AG20443 (cell line): ENCODE data around the gene USP4.

Source experiments
- DNase-seq: peaks from one replicate; pipeline ENCODE4 v3.0.0; 2012; ENCODE audit warnings: low spot score, mixed read lengths

USP4 gene

DNA sequence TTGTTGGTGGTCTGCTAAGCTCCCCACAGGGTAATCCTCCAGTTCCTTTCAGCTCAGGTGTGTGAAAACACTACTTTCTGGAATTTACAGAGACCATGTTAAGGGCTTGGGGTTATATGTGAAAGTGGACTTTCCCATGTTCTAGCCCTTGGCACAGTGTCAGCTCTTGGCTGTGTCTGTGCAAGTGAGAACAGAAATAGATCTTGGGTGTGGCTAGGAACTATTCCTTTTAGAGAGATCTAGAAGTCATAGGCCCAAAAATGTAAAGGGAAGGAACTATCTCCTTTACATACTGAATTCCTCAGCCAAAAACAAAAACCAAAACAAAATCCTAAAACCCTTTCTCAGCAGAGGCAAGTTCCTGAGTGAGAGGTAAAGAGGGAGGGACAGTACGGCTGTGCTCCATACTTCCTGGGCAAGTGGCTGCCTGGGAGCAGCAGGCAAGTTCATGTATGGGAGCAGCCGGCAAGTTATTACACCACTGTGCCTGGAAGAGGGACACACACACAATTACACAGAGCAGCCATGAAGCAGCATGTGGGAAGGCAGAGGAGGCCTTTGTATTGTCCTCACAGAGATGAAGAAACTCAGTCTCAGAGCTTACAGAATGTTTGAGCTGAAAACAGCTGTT is 43.0 kb downstream of the USP4 start:
- DNase-seq, result peak; percentile 47

DNA sequence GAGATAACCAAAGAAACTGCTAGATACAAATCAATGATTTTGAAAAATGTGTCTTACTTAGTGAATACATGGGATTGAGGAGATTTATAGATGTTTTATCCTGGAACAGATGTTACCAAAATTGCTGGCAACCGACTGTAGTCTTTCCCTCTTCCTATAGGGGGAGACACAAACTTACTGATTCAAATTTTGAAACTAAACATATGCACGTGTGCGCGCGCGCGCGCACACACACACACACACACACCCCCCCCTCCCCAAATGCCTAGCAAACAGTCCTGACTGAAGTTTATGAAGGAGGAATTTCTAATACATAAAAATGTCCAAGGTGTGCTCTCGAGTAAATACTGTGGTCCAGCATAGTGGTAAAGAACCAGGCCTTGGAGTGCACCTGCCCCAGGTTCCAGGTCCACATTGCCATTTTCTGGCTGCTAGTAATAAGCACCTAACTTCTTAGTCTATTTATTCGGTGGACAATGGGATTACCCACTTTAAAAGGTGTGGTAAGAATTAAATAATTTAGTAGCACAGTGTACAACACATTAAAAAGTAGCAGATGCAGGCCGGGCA is 44.3 kb downstream of the USP4 start:
- peak; percentile 57 for DNase-seq

DNA sequence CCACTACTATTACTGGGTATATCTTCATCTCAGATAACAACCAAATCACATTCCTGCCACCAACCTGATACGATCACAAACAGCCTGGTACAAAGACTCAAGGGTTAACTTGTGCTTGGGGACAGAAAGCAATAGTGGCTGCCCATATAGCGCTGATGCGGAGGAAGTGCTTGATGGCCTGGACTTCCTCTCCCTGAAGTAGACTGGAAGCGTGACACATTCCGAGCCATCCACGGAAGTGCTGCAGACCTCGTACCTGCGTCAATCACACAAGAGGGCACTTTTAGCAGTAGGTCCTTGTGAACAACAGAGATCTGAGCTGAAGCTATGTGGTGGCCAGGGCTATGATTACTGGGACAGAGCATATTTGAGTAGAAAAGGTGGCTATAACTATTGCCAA is 45.5 kb downstream of the USP4 start:
- DNase-seq, result no peak

DNA sequence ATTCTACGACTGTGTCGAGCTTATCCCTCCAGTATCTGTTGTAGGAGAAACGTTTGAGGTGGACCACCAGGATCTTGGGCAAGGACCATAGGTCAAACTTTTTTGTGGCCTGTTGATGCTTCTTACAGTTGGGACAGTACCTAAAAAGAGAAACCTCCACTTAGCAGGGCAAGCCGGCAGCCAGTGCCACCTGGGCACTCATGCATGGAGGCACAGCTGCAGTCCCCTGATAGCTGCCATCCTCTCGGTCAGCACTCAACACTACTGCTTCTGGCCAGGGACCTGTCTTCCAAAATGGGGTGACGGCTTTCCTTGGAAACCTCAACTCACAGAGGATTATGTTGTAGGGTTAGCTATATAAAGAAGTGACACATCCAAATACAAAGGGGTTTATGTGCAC is 55.9 kb downstream of the USP4 start:
- no peak for DNase-seq

DNA sequence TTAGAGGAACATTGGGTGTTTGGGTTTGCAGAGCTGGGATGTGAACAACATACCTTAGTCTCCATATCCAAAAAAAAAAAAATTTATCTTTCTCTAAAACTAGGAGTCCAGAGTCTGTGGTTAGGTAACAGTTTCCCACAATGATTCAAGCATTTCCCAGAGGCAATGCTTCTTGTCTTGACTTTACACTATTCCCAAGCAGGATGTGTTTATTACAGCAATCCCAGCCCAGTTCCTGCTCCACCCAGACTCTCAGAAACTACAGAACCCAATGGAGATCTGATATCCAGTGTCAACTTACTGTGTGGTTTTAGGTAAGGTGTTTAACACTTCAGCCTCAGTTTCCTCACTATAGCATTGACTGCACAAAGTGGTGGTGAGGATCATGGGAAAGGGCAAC is 60.5 kb downstream of the USP4 start:
- peak; percentile 66 for DNase-seq

DNA sequence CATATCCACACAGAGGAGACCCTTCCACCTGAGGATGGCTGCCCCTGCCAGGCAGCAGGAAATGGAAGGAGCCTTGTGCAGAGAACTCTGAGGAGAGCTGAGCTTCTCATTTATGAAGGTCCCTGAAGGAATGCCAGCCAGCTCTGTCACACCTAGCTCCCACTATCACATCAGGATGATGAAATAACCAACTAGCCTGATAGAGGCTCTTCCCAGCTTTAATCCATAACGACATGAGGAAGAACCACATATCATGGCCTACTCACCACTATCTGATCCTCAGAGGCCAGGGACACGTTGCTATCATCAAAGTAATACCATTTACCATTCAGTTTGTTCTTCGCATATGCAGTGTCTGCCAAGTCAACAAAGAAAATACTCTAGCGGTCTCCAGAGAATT is 61.3 kb downstream of the USP4 start:
- DNase-seq, result no peak

DNA sequence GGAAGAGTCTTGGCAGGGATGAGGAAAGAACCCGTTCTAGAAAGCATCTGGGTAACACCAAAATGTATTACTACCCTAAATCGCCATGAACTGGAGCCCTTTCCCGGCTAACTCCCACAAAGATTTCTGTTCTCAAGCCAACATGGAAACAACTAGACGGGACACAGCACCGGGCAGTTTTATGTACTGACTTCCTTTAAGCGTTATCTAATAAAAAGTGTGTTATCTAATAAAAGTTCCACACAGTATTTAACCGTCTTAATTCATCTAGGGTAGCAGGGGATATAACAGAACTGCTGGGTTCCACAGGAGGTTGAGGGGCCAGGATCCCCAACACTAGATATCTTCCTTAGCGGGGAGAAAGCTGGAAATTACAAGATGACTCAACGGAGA is 62.5 kb downstream of the USP4 start:
- DNase-seq, result no peak

DNA sequence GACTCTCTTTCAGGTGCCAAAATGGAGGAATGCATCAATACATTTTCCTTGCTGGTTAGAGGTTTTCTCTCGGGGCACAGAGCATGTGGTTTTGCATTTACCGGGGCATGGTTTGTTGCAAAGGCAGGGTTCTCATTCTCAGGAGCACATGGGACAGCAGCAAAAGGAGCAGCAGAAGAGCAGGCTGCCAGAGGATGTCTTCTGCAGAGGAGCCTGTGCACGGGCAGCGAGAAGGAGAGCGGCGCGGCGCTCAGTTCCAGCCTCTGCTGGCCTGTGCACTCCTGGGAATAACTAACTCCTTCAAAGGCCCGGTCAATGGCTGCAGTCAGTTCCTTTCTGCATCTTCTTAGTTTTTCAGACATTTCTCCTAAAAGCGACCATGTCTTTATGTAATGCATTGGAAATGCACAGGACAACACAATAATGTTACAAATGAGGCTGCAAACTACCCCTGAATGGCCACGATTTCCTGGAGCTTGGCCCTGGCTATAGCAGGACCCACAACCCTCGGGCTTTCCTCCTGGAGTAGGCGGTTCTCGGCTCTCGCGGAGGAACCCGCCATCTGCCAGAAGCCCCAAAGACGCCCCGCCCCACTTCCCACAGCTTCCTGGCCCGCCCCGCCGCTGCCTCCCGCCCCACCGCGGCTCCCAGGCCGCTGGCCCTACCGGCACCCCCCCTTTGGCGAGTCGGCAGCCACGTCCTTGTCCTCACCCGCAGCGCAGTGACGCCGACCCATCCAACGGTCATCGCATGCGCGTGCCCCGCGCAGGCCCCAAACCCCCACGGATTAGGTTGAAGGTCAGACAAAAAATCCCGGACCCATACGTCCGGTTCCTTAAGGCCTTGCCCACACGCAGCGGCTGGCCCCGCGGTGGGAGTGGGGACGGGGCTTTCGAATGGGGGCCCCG is 63.1 kb downstream of the USP4 start, which contains the start of gene C3orf62:
Gene C3orf62 (minus strand): TSS at position 758 of the 908 bp plus-strand sequence. CDS start 360 bp downstream, at position 398.
- DNase-seq, result peak; percentile 95

DNA sequence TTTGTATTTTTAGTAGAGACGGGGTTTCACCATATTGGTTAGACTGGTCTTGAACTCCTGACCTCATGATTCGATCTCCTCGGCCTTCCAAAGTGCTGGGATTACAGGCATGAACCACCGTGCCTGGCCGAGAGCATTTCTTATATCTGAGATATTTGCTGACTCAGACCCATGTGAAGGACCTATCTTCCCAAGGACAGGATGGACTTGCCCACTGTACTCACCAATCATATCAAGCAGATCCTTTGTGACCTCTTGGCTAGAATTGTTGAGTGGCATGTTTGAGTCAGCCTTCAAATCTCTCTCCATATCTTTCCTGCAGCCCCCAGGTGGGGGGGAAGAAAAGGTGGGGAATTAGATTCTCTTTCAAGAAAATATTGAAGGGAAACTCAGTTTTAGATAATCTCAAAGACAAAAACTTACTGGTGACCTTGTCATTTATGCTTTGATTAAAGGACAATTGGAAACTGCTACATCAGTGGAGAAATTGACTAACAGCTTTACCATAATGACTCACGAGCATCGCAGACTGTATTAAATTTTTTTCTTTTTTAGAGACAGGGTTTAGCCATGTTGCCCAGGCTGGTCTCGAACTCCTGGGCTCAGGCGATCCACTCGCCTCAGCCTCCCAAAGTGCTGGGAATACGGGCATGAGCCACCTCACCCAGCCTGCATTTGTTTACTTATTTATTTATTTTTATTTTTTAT is 65.9 kb downstream of the USP4 start:
- no peak for DNase-seq

DNA sequence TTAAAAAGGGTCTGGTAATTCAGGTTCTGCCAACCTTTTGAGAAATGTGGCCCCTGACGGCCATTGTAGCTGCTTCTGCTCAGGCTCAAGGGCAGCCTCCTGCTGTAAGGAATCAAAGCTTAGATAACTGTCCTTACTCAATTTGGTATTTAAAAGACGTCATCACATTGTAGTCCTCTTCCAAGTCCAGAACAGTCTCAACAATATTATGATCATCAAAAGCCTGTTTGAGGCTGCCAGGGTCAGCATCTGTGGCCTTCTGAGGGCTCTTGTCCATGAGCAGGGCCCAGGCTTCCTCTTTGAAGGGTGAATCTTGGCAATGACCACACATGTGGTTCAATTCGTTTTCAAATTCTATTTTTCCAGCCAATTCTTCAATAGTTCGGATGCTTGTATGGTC is 68.8 kb downstream of the USP4 start:
- DNase-seq, result no peak

DNA sequence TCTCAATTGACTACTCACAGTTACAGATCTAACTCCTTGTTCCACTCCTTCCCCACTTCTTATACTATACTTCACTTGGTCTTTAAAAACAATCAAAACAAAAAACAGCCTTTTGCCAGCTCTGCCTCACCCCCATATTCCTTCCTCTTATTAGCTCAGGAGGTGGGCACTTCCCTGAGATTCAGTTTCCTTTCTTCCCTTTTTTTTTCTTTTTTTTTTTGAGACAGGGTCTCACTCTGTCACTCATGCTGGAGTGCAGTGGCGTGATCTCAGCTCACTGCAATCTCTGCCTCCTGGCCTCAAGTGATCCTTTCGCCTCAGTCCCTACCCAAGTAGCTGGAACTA is 69.7 kb downstream of the USP4 start:
- DNase-seq, result no peak

DNA sequence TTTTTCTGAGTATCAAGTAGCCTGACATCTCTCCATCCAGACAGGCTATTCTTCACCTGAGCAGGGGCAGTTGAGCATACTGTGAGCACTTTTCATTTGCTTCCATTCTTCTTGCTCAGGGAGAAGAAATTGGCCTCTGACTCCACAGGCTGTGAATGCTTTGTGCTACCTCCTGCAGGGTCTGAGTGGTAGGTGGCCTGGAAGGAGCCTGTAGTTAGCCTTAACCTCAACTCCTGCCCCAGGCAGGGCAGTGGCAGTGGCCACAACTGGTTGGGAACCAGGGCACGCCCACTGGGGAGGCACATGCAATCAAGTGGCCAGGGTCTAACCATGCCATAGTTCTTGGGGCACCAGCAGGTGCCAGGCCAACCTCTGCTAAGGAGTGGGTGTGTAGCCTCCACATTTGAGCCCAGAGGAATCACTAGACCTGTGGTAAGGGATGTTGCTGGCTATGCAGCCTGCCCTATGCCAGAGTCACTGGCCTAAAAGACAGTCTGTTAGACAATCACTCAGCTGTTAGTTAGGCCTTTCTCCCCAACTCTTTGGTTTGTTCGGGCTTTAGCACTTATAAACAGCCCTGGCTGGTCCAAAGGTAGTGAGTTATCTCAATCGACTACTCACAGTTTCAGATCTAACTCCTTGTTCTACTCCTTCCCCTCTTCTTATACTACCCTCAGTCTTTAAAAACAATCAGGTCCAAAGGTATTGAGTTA is 70.3 kb downstream of the USP4 start:
- no peak for DNase-seq

DNA sequence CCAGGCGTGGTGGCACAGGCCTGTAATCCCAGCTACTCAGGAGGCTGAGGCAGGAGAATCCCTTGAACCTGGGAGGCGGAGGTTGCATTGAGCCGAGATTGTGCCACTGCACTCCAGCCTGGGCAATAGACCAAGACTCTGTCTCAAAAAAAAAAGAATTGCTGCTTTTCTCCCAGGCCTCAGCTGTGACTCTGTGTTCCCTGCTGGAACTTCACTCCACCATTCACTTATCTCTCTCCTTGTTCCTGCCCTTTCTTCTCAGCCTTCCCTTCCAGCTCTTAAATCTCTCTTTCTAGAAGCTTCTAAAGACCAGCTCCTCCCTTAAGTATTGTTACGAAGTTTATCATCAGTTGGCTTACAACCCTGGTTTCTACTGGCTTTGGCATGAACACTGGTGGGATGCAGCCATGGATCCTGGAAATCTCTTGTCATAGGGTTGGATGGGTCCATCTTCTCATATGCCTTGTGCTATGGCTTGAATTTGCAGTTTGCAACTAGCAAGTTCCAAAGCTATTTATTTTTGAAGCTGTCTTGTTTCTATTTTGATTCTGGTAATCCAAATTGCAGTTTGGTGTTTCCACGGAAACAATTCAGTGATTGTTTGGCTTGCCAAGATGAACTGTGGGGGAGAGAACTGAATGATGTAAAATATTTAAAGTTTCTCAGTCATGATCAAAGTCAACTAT is 73.3 kb downstream of the USP4 start:
- no peak for DNase-seq

DNA sequence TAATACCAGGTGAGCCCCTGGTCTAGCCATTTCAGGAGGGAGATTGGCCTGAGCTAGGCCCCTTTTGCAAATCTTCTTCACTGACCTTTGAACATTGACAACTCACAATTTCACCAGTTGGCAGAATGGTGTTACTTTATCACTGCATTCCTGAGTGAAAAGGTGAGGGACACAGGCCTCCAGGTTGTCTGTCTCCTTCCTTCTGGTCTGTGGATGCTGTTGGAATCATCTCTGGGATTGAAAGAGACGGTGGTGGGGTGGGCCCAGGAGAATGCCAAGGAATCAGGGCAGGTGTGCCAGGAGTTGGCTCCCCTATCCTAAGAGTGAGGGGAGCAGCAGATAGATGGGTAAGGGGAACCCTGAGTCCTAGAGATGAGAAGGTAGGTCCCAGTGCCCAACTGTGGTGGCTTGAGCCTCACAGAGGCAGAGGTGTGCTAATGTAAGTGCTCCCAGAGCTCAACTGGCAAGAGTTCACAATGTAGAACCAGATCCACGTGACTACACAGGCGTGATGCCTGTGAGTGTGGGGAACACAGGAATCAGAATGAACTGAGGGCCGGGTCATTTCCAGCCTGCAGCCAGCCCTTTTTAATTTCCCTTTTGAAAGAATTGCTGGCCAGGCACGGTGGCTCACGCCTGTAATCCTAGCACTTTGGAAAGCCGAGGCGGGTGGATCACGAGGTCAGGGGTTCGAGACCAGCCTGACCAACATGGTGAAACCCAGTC is 74.0 kb downstream of the USP4 start:
- DNase-seq, result no peak

DNA sequence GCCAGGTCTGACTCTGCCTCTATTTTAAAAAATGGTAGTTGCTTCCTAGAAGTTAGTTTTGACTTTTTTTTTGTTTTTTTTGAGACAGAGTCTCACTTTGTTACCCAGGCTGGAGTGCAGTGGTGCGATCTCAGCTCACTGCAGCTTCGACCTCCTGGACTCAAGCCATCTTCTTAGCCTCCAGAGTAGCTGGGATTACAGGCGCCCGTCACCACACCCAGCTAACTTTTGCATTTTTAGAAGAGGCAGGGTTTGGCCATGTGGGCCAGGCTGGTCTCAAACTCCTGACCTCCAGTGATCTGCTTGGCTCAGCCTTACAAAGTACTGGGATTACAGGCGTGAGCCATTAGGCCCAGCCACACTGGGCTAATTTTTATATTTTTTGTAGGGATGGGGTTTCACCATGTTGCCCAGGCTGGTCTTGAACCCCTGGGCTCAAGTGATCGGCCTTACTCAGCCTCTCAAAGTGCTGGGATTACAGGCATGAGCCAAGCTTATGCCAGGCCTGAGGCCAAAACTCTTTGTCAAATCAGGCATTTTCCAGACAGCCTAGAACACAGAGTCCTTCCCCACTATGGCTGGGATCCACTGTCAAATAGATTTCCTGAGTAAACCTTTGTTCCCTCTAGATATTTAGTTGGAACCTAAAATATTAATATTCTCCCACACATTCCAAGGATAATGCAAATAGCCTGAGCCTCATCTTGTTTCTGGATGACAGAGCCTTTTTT is 76.5 kb downstream of the USP4 start:
- DNase-seq, result no peak

DNA sequence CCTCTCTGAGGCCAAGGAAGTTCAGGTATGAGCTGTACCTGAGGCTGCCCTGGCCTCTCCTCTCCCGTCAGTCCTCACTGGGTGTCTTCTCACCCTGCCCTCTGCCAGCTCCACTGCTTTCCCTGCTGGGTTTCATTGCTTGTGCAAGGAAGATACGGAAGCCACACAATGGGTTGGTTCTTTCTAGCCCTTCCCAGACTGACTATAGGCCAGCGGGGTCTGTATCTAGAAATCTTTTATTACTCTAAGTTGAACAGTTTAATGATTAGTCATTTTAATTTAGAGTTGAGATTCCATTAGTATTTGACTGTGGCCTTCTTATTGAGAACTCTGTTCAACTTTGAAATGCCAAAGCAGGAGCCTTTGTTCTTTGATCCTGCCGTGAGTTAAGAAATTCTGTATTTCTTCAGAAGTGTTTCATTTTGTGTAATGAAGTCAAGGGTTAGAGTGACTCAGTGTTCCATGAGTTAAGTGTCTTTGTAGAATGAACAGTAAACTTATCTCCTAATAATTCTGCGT is 79.0 kb downstream of the USP4 start:
- no peak for DNase-seq

DNA sequence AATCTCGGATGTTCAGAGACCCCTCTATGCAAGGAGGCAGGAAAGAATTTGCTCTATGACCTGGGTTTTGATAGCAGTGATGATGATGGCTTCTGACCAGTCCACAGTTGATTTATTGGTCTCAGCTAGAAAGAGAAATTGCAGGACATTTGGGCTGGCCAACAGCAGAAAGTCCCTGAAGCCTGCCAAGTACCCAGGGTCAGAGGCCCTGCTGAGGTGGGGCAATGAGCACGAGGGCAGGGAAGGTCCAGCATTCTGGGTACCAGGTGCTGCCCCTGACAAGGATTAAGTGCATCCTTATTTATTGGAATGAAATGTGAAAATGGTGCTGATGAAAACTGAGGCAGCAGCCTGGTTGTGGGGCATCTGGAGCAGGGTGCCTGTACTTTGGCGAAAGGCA is 82.7 kb downstream of the USP4 start:
- DNase-seq, result no peak

DNA sequence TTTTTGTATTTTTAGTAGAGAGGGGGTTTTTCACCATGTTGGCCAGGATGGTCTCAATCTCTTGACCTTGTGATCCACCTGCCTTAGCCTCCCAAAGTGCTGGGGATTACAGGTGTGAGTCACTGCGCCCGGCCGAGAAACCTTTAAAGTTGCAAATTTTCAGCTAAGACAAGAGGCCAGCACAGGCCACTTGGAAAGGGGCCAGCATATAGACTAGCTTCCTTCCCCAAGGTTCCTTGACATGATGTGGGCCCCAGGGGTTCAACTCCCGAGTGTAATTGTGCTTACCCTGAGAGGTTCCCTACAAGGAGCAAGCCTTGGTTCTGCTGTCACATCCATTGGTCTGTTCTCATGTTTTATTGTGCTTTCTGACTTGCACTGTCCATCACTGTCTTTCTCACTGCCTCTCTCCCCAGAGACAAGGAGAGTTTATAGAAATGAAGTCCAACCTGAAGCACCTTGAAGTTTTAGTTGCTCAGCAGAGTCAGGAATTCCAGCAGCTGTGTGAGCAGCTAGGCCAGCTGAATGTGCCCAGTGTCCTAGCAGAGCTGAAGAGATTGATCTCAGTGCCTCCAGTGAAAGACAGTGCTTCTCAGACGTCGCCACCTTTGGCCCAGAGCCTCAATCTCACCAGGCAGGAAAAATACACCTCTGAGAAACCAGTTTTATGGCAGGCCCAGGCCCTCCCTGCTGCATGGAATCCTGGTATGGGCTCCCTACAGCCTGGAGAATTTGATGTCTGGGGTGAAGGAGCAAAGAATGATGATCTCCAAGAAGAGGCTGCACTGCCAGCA is 83.9 kb downstream of the USP4 start:
- no peak for DNase-seq

DNA sequence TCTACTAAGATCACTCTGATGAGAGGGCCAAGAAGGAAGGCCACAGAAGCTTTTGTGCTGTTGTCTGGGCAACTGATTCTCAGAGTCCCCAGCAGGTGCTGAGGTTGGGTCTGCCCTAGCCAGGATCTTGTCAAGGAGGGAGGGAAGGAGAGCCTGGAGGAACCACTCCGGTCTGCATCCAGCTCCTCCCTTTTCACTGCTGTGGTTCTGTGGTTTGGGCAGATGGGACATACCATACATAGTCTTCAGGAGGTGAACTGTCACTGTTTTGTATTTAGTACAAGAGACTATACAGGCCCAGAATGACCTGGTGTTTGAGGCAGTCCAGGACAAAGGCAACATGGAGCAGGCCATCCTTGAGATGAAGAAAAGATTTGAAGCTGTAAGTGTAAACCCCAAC is 84.7 kb downstream of the USP4 start:
- peak; percentile 49 for DNase-seq
